Measurements from ENCODE around the gene SIX5.
"Not testable (repeated sequence)": the region's sequence is repeated elsewhere in the genome, so short reads cannot be mapped to it uniquely, and the experiment has no call there.

The SIX5 gene

DNA sequence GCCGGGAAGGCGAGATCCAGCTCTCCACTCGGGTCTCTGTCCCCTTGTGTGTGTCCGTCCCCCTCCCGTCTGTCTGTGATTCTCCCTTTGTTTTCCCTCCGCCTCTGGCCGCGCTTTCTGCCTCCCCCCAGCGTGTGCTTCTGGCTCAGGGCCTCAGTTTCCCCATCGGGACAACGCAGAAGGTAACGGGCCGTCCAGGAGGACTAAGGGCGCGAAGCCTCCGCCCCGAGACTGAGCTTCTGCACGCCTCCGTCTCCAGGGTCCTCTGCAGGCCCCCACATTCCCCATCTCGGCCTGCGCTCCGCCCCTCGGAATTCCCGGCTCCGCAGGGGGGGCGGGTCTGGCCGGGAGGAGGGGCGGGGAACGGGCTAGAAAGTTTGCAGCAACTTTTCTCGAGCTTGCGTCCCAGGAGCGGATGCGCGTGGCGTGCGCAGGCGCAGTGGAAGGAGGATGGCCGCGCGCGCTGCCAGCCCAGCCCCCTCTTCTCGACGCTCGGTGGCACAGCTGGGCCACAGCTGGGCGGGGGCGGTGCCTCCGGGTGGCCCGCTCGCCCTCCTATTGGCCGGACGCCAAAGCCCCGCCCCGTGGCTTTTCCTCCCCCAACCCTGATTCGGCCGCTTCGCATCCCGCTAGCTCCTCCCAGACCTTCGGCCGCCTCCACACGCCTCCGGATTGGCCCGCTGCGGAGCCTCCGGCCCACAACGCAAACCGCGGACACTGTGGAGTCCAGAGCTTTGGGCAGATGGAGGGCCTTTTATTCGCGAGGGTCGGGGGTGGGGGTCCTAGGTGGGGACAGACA is at the start of gene SIX5:
TSS of gene SIX5 (minus strand) at position 269 of the 799 bp plus-strand sequence. CDS start 408 bp downstream, outside the sequence.
- ATAC-seq (peak; percentile 66), DNase-seq (peak; percentile 98)

- ATAC-seq = no peak
- no peak for DNase-seq
Measured at GRCh38 chr19:45817725-45818301, 48.8 kb upstream of the SIX5 start.

GRCh38 chr19:45817010-45817724 is 48.1 kb upstream of the SIX5 start:
- peak; percentile 97 for ATAC-seq

GRCh38 chr19:45816236-45817009 is 47.4 kb upstream of the SIX5 start:
- DNase-seq (no peak), ATAC-seq (no peak)

More at GRCh38 chr19:45817010-45817724, 48.1 kb upstream of the SIX5 start:
- peak; percentile 99 for DNase-seq

- DNase-seq = no peak
- ATAC-seq = no peak
Measured at GRCh38 chr19:45815481-45816216, 46.6 kb upstream of the SIX5 start.

DNA sequence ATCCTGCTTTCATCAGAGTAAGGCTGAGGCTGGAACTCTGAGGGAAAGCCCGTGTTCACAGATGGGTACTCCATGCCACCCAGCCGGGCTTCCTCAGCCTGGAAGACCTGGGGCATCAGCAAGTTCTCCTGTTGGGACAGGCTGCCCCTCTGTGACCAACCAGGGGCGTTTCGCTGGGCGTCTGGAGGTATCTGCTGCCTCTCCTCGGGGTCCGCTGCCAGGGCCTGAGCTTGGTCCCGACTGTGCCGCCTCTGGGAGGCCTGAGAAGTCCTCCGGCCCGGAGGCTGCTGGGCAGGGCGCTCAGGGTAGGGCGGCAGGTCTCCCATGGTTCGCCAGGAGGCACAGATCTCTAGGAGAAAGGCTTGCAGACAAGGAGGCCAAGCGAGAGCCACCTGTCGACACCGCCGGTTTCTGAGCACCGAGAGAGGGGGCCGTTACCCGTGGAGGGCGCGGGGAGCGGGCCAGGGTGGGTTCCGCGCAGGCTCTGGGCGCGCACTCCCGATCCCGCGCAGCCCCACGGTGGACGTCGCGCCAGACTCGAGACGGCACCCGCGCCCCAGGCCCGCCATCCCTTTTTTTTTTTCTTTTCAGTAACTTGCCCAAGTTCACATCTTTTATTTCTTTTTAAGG is 45.9 kb upstream of the SIX5 start, which contains the start of gene RSPH6A:
TSS of gene RSPH6A (minus strand) at position 458 of the 630 bp plus-strand sequence. CDS start at position 326, 132 bp downstream.
- ATAC-seq (no peak), DNase-seq (no peak)

DNA sequence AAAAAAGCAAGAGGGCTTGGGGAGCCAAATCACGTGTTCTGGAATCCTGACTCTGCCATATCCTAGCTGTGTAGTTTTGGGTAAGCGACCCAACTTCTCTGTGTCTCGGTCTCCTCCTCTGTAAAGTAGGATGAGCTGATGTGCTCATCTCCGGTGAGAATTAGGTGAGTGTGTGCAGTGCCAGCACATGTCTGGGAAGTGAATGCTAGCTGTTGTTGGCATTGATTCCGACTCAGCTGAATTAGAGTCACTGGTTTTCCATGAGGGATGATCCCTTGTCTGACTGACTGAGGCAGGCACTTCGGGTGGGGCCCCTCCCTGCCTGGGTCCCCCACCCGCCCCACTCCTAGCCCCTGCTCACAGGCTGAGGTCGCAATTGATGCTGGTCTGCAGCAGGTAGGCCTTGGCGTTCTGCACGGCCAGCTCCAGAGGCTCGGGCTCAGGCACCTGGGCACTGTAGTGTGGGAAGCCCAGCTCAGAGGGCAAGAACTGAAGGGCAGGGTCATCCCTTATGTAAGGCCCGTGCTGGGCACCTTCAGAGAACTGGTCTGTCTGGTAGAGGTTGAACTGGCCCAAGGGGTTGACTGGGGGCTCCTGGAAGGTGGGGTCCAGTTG is 45.2 kb upstream of the SIX5 start:
- ATAC-seq (no peak), DNase-seq (no peak)

DNA sequence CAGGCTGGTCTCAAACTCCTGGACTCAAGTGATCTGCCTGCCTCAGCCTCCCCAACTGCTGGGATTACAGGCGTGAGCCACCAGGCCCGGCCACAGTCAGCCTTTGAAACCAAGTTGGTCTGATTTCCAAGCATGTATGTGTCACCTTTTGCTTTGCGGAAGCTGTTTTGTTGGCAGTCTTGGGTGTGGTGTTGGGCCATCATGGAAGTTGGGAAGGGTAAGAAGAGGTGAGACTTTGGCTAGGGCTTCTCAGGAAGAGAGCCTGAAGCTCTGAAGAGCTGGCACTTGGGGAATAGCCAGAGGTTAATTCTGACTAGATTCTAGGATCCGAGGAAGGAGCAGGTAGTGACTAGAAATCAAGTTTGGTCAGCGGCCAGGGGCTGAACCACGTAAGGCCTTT is 43.2 kb upstream of the SIX5 start:
- no peak for DNase-seq
- ATAC-seq = no peak

- no peak for ATAC-seq
- DNase-seq = no peak
Measured at GRCh38 chr19:45809643-45810159, 40.6 kb upstream of the SIX5 start.

DNA sequence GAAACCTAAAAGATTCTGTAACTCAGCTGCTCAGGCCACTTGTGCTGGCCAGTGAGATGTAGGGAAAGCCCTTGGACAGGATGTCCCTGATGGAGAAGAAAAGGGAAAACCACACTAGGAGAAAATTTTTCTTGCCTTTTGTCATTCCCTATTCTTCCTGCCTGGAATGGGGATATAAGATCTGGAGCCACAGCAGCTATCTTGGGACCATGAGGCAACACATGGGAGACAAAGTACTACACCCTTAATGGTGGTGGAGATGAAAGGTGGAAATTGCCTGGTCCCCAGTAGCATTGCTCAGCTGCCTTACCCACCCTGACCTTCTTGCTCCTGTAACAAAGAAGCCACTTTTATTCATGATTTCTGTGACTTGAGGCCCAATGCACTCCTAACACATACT is 36.7 kb upstream of the SIX5 start:
- ATAC-seq = no peak
- no peak for DNase-seq

DNA sequence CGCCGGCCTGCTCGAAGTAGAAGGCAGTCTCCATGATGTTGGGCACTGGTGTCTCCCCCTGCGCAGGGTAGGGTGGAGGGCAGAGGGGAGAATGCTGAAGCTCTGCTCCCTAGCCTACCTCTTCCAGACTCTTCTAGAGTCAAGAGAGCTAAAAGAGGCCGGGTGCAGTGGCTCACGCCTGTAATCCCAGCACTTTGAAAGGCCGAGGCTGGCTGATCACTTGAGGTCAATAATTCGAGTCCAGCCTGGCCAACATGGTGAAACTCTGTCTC is 35.8 kb upstream of the SIX5 start:
- DNase-seq (no peak), ATAC-seq (no peak)

GRCh38 chr19:45804140-45804958 is 35.3 kb upstream of the SIX5 start:
- no peak for ATAC-seq
- no peak for DNase-seq

DNA sequence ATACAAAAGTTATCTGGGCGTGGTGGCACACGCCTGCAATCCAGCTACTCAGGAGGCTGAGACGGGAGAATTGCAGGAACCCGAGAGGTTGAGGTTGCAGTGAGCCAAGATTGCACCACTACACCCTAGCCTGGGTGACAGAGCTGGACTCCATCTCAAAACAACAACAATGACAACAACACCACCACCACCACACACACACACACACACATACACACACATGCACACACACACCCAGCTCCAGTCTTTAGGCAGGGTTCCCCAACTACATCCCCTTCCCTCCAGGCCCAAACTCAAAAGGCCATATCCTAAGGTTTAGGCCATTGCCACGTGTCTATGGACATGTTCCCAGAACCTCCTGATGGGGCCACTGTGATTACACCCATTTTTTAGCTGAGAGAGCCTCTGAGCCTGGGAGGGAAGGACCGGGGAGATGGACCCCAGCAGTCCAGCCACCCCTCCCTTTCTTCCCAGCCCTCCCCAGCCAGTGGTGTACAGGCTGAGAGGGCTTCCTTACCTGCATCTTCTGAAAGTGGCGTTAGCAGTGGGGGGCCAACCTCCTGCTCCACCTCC is 32.6 kb upstream of the SIX5 start:
- DNase-seq (no peak), ATAC-seq (no peak)

DNA sequence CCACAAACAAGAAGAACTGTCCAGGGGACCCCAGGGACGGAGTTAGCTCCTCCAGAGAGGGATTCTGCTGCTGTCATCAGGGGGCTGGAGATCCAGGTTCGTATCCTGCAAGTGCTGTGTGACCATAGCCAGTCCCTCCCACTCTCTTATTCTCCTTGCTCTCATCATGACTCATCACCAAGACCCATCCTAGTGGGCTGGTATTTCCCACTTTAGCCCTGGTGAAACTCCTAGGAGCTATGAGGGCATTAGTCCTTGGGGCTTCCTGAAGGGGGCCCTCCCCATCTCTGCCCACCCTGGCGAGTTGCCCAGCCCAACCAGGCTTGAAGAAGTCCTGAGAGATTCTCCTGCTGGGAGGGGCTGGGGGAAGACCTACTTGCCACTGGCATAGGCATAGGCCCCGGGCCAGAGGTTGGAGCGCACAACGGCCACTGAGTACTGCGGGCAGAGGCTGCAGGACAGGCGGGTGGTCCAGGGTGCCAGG is 31.1 kb upstream of the SIX5 start:
- no peak for DNase-seq

DNA sequence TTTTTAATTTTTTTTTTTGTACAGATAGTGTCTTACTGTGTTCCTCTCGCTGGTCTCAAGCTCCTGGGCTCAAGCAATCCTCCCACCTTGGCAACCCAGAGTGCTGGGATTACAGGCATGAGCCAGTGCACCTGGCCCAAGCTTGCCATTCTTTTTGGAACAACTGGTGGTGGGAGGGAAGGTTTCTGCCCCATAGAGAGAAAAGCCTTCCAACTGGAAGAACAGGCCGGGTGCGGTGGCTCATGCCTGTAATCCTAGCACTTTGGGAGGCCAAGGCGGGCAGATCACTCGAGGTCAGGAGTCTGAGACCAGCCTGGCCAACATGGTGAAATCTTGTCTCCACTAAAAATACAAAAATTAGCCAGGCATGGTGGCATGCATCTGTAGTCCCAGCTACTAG is 30.5 kb upstream of the SIX5 start:
- ATAC-seq, DNase-seq: not testable (repeated sequence)

More for the DNA sequence above, 31.1 kb upstream of the SIX5 start:
- ATAC-seq = peak; percentile 4

DNA sequence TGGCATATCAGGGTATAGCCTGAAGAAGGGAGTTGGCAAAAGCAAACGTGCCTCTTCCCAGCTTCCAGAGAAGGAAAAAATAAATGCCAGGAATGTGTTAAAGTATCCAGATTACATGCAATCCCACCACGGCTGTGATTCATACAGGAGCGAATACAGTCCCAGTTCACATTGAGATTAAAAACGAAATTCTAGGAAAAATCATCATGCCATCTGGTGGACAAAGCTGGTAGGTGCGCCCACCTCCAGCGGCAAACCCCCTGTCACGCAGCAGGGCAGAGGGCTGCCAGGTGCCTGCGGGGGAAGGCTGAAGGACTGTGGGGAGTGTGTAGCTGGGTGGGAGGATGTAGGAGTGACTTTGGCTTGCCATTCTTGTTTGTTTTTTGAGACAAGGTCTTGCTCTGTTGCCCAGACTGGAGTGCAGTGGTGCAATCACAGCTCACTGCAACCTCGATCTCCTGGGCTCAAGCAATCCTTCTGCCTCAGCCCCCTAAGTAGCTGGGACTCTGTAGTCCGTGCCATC is 30.0 kb upstream of the SIX5 start:
- ATAC-seq (peak; percentile 70), DNase-seq (peak; percentile 65)

DNA sequence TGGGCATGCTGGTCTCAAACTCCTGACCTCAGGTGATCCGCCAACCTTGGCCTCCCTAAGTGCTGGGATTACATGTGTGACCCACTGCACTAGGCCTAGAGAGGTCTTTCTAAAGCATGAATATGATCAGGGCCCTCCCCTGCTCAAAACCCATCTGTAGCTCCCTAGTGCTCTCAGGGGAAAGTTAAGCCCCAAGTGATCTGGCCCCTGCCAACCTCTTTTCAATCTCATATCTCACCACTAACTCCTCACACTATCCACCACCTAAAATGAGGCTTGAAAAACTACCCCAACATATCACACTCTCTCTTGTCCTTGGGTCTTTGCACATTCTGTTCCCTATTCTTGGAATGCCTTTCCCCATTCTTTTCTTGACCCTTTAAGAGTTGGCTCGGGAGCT is 25.6 kb upstream of the SIX5 start:
- ATAC-seq (no peak), DNase-seq (no peak)

DNA sequence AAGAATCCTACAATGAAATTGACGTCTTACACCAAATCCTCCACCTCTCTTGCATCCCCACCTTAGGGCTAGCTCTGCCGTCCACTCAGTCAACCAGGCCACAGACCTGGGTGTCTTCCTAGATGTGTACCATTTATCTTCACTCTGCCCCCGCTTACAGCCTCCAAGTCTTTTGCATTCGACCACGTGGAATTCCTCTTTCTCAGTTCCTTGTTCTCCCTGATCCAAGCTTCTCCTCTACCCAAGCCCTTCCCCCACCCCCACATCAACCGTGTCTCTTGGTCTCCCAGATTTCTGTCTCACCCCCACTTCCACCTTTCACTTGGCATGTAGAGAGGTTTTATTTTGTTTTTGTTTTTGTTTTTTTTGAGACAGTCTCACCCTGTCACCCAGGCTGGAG is 24.8 kb upstream of the SIX5 start:
- ATAC-seq (no peak), DNase-seq (no peak)

DNA sequence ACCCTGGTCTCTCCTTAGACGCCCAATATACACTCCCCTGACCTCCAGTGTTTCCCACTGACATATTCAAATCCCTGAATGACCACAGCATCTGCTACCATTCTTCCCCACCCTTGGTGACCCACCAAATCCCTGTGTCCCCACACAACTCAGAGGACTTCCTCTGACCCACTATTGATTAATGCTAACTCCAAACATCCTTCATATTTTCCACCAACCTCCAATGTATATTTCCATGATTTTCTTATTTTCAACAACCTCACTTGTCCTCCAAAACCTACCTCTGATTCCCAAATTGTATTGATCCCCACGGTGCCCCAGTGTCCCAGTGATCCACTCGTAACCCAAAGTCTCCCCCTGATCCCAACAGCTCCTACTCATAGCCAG is 24.1 kb upstream of the SIX5 start:
- DNase-seq = no peak
- no peak for ATAC-seq
